Thoracic aorta (tissue), 2 donors: ENCODE results near the gene TMEM33. TPM values are rescaled to one million over a fixed set of nuclear protein-coding genes. Genes with fewer than 3 reads are reported as not detected.

ENCODE experiments used
- ATAC-seq: fragments of 150-250 bp; one replicate; pipeline ENCODE4 v1.8.0; 2017; ENCODE audit warnings: low read depth; ENCODE audit not compliant: insufficient number of reproducible peaks, low FRiP score
- DNase-seq: peaks from one replicate; pipeline ENCODE4 v3.0.0-alpha.2; 2020; ENCODE audit warnings: low spot score
- H3K27ac ChIP-seq, 2 donors: fragments of 200-600 bp; sonication (generic); 1 replicate in 1 of 2; 2 replicates in 1 of 2; pipeline ENCODE4 v1.5.1; 2016; ENCODE audit warnings: mild to moderate bottlenecking in 2 of 2, moderate library complexity in 2 of 2
- H3K27me3 ChIP-seq: fragments of 200-600 bp; sonication (generic); replicated peaks from 2 replicates; pipeline ENCODE4 v1.6.0; 2016; ENCODE audit warnings: mild to moderate bottlenecking; ENCODE audit not compliant: insufficient read depth
- H3K36me3 ChIP-seq: fragments of 200-600 bp; sonication (generic); one replicate; pipeline ENCODE4 v1.5.1; 2016
- H3K4me1 ChIP-seq, 2 donors: fragments of 200-600 bp; sonication (generic); 1 replicate in 1 of 2; 2 replicates in 1 of 2; pipeline versions ENCODE4 v1.5.1 to v1.6.0; 2016; ENCODE audit warnings: low read depth in 2 of 2, mild to moderate bottlenecking in 1 of 2; ENCODE audit not compliant: control insufficient read depth in 1 of 2
- H3K4me3 ChIP-seq: fragments of 200-600 bp; sonication (generic); 2 replicates; pipeline ENCODE4 v1.5.1; 2016; ENCODE audit warnings: mild to moderate bottlenecking
- H3K9me3 ChIP-seq: fragments of 200-600 bp; sonication (generic); 2 replicates; pipeline ENCODE4 v1.5.1; 2016
- total RNA-seq, 2 donors: library from RNA; depleted of rRNA; stranded (reverse); fragments of >200 nt; gene quantifications; one replicate each; pipeline versions ENCODE4 v1.1.0 to v1.2.3, GENCODE V29; 2016
- TF ChIP-seq, protein P1 (sequence below): fragments of 200-600 bp; sonication (generic); IDR thresholded peaks from one replicate; pipeline ENCODE4 v1.5.1; 2019; ENCODE audit warnings: antibody characterized with exemption

TMEM33 gene
- total RNA-seq, 2 donors from 2014 or later, result 20.0 to 32.3 TPM

DNA sequence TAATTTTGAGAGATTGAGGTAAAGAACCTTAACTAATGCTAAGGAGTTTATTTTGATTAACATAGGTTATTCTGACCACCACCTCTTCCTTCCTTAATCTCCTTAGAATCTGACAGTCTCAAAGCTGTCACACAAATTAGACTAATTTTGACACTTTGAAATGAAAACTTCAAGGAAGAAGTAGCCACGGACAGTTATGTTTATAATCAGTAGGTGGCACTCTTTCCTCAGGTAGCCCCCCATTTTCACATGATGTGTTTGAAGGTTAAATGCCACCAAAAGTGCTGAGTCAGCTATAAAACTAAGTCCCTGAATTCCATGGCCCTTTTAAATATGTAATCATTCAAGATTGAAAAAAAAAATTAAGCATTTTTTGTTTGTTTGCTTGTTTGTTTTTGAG is 22.4 kb downstream of the TMEM33 start:
- TF ChIP-seq, protein P1, sequence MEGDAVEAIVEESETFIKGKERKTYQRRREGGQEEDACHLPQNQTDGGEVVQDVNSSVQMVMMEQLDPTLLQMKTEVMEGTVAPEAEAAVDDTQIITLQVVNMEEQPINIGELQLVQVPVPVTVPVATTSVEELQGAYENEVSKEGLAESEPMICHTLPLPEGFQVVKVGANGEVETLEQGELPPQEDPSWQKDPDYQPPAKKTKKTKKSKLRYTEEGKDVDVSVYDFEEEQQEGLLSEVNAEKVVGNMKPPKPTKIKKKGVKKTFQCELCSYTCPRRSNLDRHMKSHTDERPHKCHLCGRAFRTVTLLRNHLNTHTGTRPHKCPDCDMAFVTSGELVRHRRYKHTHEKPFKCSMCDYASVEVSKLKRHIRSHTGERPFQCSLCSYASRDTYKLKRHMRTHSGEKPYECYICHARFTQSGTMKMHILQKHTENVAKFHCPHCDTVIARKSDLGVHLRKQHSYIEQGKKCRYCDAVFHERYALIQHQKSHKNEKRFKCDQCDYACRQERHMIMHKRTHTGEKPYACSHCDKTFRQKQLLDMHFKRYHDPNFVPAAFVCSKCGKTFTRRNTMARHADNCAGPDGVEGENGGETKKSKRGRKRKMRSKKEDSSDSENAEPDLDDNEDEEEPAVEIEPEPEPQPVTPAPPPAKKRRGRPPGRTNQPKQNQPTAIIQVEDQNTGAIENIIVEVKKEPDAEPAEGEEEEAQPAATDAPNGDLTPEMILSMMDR, result no peak
- Histone ChIP-seq H3K27ac (no peak overlapping the region), H3K27me3 (no peaks in the 10 kb centered on the region), H3K9me3 (no peaks in the 10 kb centered on the region), H3K4me3 (no peak overlapping the region), H3K36me3 (peaks cover 12% of the 10 kb centered on the region), H3K4me1 (no peaks in the 10 kb centered on the region)
- ATAC-seq, result no peak
- DNase-seq, result no peak

DNA sequence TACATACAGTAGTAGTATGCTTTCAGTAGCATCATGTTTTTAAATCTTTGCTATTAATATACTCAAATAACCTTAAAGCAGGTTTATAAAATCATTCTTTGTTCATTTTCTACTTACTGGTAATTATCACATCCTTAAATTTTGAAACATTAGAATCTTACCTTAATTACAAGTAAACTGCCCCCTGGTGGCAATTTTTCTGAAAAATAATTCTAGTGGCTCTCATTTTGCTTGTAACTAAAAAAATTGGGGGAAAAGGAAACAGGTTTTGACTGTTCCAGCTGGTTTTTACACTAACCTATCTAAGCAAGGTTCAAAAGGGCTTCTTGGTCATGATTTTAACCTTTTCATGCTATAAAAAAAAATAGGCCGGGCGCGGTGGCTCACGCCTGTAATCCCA is 27.9 kb downstream of the TMEM33 start:
- H3K36me3 ChIP-seq, result no peaks in the 10 kb centered on the region
- no peak for DNase-seq
- TF ChIP-seq, protein P1, result no peak
- H3K9me3 ChIP-seq, result no peaks in the 10 kb centered on the region
- no peaks in the 10 kb centered on the region for H3K4me1 ChIP-seq
- no peak overlapping the region for H3K4me3 ChIP-seq
- H3K27ac ChIP-seq, result no peak overlapping the region
- ATAC-seq, result no peak
- no peaks in the 10 kb centered on the region for H3K27me3 ChIP-seq

DNA sequence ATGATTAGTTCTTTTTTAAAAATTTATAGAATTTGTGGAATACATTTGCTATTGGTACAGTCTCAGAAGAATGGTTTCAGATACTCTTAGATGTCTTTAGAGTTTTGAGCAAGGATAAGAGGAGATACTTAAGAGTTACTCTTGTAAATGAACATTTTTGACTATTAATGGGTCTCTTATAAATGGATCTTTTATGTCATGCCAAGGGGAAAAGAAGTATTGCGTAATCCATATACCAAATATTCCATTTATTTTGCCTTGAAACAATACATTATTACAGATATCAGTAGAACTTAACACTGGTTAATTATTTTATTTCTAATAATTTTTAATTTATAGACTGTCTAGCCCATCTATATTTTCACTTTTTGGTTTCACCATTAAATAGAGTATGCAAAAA is 29.2 kb downstream of the TMEM33 start:
- DNase-seq (no peak), ATAC-seq (no peak)
- Histone ChIP-seq H3K4me1 (no peaks in the 10 kb centered on the region), H3K27ac (no peak overlapping the region), H3K36me3 (no peaks in the 10 kb centered on the region), H3K4me3 (no peak overlapping the region), H3K9me3 (no peaks in the 10 kb centered on the region), H3K27me3 (no peaks in the 10 kb centered on the region)
- TF ChIP-seq, protein P1, result no peak

DNA sequence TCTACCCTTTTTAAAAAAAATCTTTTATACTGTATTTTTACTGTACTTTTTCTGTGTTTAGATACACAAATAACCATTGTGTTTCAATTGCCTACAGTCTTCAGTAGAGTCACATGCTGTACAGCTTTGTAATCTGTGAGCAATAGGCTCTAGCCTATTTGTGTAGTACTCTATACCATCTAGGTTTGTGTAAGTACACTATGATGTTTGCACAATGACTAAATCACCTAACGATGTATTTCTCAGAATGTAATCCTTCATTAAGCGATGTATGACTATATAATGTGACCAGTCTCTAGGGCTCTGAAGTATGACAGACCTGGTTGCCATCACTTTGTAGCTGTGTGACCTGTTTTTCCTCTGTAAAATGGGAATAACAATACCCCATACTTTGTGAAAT is 32.2 kb downstream of the TMEM33 start:
- Histone ChIP-seq H3K4me1 (no peaks in the 10 kb centered on the region), H3K9me3 (no peaks in the 10 kb centered on the region), H3K36me3 (no peaks in the 10 kb centered on the region), H3K4me3 (no peak overlapping the region), H3K27me3 (no peaks in the 10 kb centered on the region), H3K27ac (no peak overlapping the region)
- TF ChIP-seq, protein P1, result no peak
- DNase-seq (no peak), ATAC-seq (no peak)

DNA sequence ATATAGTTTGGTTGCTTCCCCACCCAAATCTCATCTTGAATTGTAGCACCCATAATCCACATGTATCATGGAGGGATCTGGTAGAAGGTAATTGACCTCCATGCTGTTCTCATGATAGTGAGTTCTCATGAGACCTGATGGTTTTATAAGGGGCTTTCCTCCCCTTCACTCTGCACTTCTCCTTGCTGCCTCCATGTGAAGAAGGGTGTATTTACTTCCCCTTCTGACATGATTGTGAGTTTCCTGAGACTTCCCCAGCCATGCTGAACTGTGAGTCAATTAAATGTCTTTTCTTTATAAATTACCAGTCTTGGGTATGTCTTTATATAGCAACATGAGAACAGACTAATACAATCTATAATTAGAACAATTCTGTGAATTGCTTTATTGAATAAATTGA is 34.4 kb downstream of the TMEM33 start:
- DNase-seq (no peak), ATAC-seq (no peak)
- Histone ChIP-seq H3K27me3 (no peaks in the 10 kb centered on the region), H3K27ac (no peak overlapping the region), H3K4me1 (no peaks in the 10 kb centered on the region), H3K36me3 (no peaks in the 10 kb centered on the region), H3K4me3 (no peak overlapping the region), H3K9me3 (no peaks in the 10 kb centered on the region)
- TF ChIP-seq, protein P1, result no peak
